GF-D8 (cell line): ENCODE measurements around the gene TBX6.

Experiments used
- DNase-seq: peaks from one replicate; lab custom pipeline; 2025; lab: John Stamatoyannopoulos, UW

Gene TBX6

GRCh38 chr16:30113711-30114333 lies 22.1 kb upstream of the TBX6 start:
- DNase-seq: no peak

GRCh38 chr16:30113031-30113710 lies 21.4 kb upstream of the TBX6 start, which contains the start of gene GDPD3:
Gene GDPD3, minus strand, starts transcription at chr16:30113537. Its CDS starts 59 bp downstream, at chr16:30113478.
- DNase-seq: no peak

GRCh38 chr16:30112197-30113030 lies 20.7 kb upstream of the TBX6 start:
- DNase-seq: no peak

- DNase-seq: no peak
These were observed 18.9 kb upstream of the TBX6 start for GRCh38 chr16:30110661-30111060.

GRCh38 chr16:30108059-30108850 lies 16.5 kb upstream of the TBX6 start:
- DNase-seq: no peak

GRCh38 chr16:30104492-30104891 lies 12.8 kb upstream of the TBX6 start:
- DNase-seq: no peak

- DNase-seq: no peak
These were observed 12.4 kb upstream of the TBX6 start for GRCh38 chr16:30104090-30104489.

GRCh38 chr16:30096862-30097563 lies 5.3 kb upstream of the TBX6 start:
- no peak for DNase-seq

- no peak for DNase-seq
These were observed 4.6 kb upstream of the TBX6 start, which contains the start of gene YPEL3 for GRCh38 chr16:30096105-30096861. Gene YPEL3, minus strand, starts transcription at chr16:30096213. Its CDS starts 731 bp downstream, at chr16:30095482.

GRCh38 chr16:30095166-30096078 lies 3.7 kb upstream of the TBX6 start:
- no peak for DNase-seq

GRCh38 chr16:30094541-30095165 lies 2.9 kb upstream of the TBX6 start:
- DNase-seq: no peak

- DNase-seq: peak; percentile 91
These were observed 768 bp upstream of the TBX6 start for GRCh38 chr16:30092373-30093010.

GRCh38 chr16:30090610-30091331 lies 953 bp downstream of the TBX6 start:
- DNase-seq: no peak

- DNase-seq: no peak
These were observed 2.7 kb downstream of the TBX6 start for GRCh38 chr16:30088832-30089624.

- no peak for DNase-seq
These were observed 3.4 kb downstream of the TBX6 start for GRCh38 chr16:30088237-30088831.

GRCh38 chr16:30087181-30087898 lies 4.4 kb downstream of the TBX6 start:
- no peak for DNase-seq
